Measurements from ENCODE around the gene NFASC. TPM values are rescaled to one million over a fixed set of nuclear protein-coding genes. Genes with fewer than 3 reads are reported as not detected.
A peak's percentile ranks its signal among the peaks of the same experiment; 100 is the strongest.

Gene NFASC
- total RNA-seq (2014; rRNA removed), result 1.6 and 4.6 TPM in 2 replicates
- Bru-seq, nascent RNA, result percentile 27 among the genes with signal in this experiment
- percentile 24 among the genes with signal in this experiment for BruChase-seq, experiment 1, labeled RNA remaining after a 6-hour chase
- percentile 24 among the genes with signal in this experiment for BruChase-seq, experiment 2, labeled RNA remaining after a 2-hour chase
- long read RNA-seq, partial matches to known transcripts, result 1 of 4 reads
- long read RNA-seq, other reads (novel, unspliced or antisense), result 2 of 4 reads

GRCh38 chr1:204870160-204870912, at the start of gene NFASC:
Gene NFASC (plus strand): TSS chr1:204870862. CDS start chr1:204944316, 73,454 bp downstream.
- CTCF ChIA-PET, result no interaction called here
- H3K4me1 ChIP-seq (ENCODE audit: insufficient read depth, low read length), result no peaks in the 10 kb centered on the region
- H3K4me2 ChIP-seq (ENCODE audit: low read length), result no peak within 1 kb of the TSS
- no peak for TF ChIP-seq EZH2phosphoT487 (IDR thresholded peaks at IDR 0.05; ENCODE audit: borderline replicate concordance, low read length)
- no peak for TF ChIP-seq EZH2 (IDR thresholded peaks at IDR 0.05; ENCODE audit: low read length, unreplicated experiment)
- TF ChIP-seq CTCF (conservative IDR thresholded peaks at IDR 0.05; ENCODE audit: low read depth, low read length), result no peak
- H3K4me3 ChIP-seq (ENCODE audit: low read length), result no peak within 1 kb of the TSS
- no peaks in the 10 kb centered on the region for H4K20me1 ChIP-seq (ENCODE audit: low read length)
- no peak within 1 kb of the TSS for H3K27ac ChIP-seq (ENCODE audit: low read length)
- no peak within 1 kb of the TSS for H3K9ac ChIP-seq (ENCODE audit: low read length)
- H3K27me3 ChIP-seq (ENCODE audit: low read length), result peaks cover 91% of the 10 kb centered on the region
- no peaks in the 10 kb centered on the region for H3K79me2 ChIP-seq (ENCODE audit: low read length)
- no peaks in the 10 kb centered on the region for H3K9me2 ChIP-seq (replicated peaks; ENCODE audit: low read length)
- H2AFZ ChIP-seq (ENCODE audit: low read length), result no peak within 1 kb of the TSS
- DNase-seq, result no peak
- POLR2A ChIA-PET (ENCODE audit: unreplicated experiment), result no interaction called here
- no peak for ATAC-seq
- no peaks in the 10 kb centered on the region for H3K9me3 ChIP-seq (ENCODE audit: low read length)
- intact Hi-C loops (cut with micrococcal nuclease), result no loop called here
- H3F3A ChIP-seq (ENCODE audit: low read length, unreplicated experiment), result no peaks in the 10 kb centered on the region
- no peaks in the 10 kb centered on the region for H3K36me3 ChIP-seq (ENCODE audit: low read depth, low read length)
- BruUV-seq (replicated peaks), result no TSS peak

DNA sequence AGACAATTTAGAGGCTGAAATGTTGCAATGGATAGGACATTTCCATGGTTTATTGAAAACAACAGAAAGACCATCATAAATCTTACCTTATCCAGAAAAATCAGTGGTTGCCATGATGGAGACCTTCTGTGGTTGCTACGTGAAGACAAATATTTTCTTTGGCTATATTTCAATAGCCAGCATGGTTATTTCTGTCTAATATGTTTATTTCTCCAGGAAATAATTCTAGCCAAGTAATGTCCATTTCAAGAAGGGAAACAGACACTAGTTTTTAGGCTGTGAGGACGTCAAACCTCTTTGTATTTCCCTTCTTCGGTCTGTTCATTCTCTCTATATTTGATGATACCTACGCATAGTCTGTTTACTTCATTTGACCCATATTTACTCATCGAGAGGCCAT, 49.2 kb upstream of the NFASC start:
- H3K9me3 ChIP-seq (ENCODE audit: low read length), result no peaks in the 10 kb centered on the region
- TF ChIP-seq EZH2phosphoT487 (IDR thresholded peaks at IDR 0.05; ENCODE audit: borderline replicate concordance, low read length) (no peak), CTCF (conservative IDR thresholded peaks at IDR 0.05; ENCODE audit: low read depth, low read length) (no peak), EZH2 (IDR thresholded peaks at IDR 0.05; ENCODE audit: low read length, unreplicated experiment) (no peak)
- H3K79me2 ChIP-seq (ENCODE audit: low read length), result no peaks in the 10 kb centered on the region
- H2AFZ ChIP-seq (ENCODE audit: low read length), result no peak overlapping the region
- no peaks in the 10 kb centered on the region for H3K4me1 ChIP-seq (ENCODE audit: insufficient read depth, low read length)
- H3K27me3 ChIP-seq (ENCODE audit: low read length), result peaks cover 83% of the 10 kb centered on the region
- no peaks in the 10 kb centered on the region for H3K36me3 ChIP-seq (ENCODE audit: low read depth, low read length)
- H3F3A ChIP-seq (ENCODE audit: low read length, unreplicated experiment), result no peaks in the 10 kb centered on the region
- no TSS peak for BruUV-seq (replicated peaks)
- intact Hi-C loops (cut with micrococcal nuclease), result no loop called here
- ChIA-PET CTCF (no interaction called here), POLR2A (ENCODE audit: unreplicated experiment) (no interaction called here)
- no peaks in the 10 kb centered on the region for H3K9me2 ChIP-seq (replicated peaks; ENCODE audit: low read length)
- ATAC-seq (no peak), DNase-seq (no peak)
- H4K20me1 ChIP-seq (ENCODE audit: low read length), result no peaks in the 10 kb centered on the region
- H3K27ac ChIP-seq (ENCODE audit: low read length), result no peak overlapping the region
- H3K4me2 ChIP-seq (ENCODE audit: low read length), result no peak overlapping the region
- no peak overlapping the region for H3K4me3 ChIP-seq (ENCODE audit: low read length)
- no peak overlapping the region for H3K9ac ChIP-seq (ENCODE audit: low read length)

DNA sequence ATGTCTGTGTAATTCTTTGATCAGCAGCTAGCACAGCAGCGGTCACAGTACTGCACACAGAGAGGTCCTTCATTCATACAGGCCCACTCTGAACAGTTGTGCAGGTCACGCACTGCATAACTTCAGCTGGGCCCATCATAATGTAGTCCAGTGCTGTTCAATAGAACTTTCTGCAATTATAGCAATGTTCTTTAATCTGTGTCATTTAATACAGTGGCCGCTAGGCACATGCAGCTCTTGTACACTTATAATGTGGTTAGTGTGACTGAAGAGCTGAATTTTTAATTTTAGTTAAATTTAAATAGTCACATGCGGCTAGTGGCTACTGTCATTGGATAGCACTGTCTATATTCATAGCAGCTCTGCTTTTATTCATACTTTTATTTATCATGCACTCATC, 48.7 kb upstream of the NFASC start:
- H3K27ac ChIP-seq (ENCODE audit: low read length), result no peak overlapping the region
- no peak overlapping the region for H3K4me3 ChIP-seq (ENCODE audit: low read length)
- CTCF ChIA-PET, result interaction anchor here (1.1 to 2.1 kb wide), 2 partner anchors 9 to 15 kb away, joined by 3 to 7 read pairs; no protein-coding TSS in a partner anchor
- peak; percentile 50; the same call in 1 of the 2 replicates for ATAC-seq
- H3K27me3 ChIP-seq (ENCODE audit: low read length), result peaks cover 82% of the 10 kb centered on the region
- no peaks in the 10 kb centered on the region for H3K9me3 ChIP-seq (ENCODE audit: low read length)
- H3K9ac ChIP-seq (ENCODE audit: low read length), result no peak overlapping the region
- H4K20me1 ChIP-seq (ENCODE audit: low read length), result no peaks in the 10 kb centered on the region
- no TSS peak for BruUV-seq (replicated peaks)
- H3K4me2 ChIP-seq (ENCODE audit: low read length), result no peak overlapping the region
- no peaks in the 10 kb centered on the region for H3F3A ChIP-seq (ENCODE audit: low read length, unreplicated experiment)
- H3K79me2 ChIP-seq (ENCODE audit: low read length), result no peaks in the 10 kb centered on the region
- POLR2A ChIA-PET (ENCODE audit: unreplicated experiment), result no interaction called here
- DNase-seq, result no peak
- H3K36me3 ChIP-seq (ENCODE audit: low read depth, low read length), result no peaks in the 10 kb centered on the region
- H3K9me2 ChIP-seq (replicated peaks; ENCODE audit: low read length), result no peaks in the 10 kb centered on the region
- no peaks in the 10 kb centered on the region for H3K4me1 ChIP-seq (ENCODE audit: insufficient read depth, low read length)
- TF ChIP-seq CTCF (conservative IDR thresholded peaks at IDR 0.05; ENCODE audit: low read depth, low read length) (no peak; the same call in 1 of the 2 replicates), EZH2 (IDR thresholded peaks at IDR 0.05; ENCODE audit: low read length, unreplicated experiment) (no peak), EZH2phosphoT487 (IDR thresholded peaks at IDR 0.05; ENCODE audit: borderline replicate concordance, low read length) (no peak)
- no peak overlapping the region for H2AFZ ChIP-seq (ENCODE audit: low read length)
- intact Hi-C loops (cut with micrococcal nuclease), result no loop called here
